HG03039 (cell line): ENCODE data around the gene KRT3.

ENCODE experiments used
- ATAC-seq: cut with Tn5 transposase; IDR thresholded peaks from one replicate; pipeline ENCODE4 v1.9.1; 2021; ENCODE audit warnings: mild to moderate bottlenecking, moderate library complexity; ENCODE audit not compliant: unreplicated experiment

The KRT3 gene

DNA sequence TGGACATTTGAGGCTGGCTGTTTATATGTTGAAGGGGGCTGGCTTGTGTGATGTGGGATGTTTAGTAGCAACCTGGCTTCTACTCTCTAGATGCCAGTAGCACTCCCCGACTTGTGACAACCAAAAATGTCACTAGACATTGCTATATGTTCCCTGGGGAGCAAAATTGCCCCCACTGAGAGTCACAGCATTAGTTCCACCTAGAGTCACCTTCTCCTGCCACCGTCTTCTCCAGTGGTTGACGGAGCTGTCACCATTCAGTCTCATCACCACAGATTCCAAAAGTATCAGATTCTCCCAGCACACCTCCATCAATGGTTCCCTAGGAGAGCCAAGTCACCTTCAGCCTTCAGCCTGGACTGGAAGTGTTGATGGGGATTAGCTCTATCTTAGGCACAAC lies 11.0 kb downstream of the KRT3 start:
- no peak for ATAC-seq

DNA sequence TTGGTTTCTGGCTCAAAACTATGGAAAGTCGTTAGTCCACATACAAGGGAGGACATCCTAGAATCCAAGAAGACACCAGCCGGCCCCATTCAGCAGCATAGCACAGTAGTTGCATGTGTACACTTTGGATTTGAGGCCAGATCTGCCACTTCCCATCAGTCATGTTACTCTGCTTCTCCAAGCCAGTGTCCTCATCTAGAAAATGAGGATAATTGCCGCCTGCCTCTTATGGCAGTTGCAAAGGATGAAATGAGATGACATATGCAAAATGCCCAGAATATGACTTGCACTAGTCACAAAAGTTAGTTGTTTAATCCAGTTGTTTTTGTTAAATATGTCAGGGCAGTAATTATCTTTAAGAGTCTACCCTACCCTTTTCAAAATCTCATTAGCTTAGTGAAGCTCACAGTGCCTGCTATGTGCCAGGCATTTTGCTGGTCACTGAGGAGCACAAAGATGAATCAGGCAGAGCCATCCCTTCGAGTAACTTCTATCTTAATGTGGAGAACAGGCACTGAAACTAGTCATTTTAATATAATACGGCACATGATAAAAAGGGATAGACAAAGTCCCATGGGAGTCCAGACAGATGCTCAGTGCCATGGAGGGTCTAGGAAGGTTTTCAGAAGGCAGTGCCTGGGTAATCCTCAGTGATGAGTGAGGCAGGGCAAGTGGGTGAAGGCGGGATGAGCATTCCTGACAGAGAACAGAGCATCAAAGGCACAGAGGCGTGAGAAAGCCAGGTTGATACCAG lies 12.2 kb downstream of the KRT3 start:
- ATAC-seq, result no peak

DNA sequence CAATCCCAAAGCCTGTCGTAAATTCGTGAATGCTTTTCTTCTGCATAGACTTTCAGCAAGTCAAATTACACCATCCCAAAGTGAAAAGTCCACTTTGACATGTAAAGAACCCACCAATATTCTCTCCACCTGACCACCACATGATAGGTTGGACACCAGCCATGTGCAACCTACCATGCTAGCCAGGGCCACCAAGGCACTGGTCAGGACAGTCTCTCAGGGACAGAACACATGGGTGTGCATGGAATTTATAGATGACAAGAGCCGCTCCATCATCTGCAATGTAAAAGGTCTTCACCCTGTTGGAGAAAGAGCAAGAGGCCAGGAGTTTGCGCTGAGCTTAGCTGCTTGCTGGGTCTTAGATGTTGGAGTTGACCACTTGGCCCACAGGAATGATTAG lies 13.4 kb downstream of the KRT3 start:
- no peak for ATAC-seq

DNA sequence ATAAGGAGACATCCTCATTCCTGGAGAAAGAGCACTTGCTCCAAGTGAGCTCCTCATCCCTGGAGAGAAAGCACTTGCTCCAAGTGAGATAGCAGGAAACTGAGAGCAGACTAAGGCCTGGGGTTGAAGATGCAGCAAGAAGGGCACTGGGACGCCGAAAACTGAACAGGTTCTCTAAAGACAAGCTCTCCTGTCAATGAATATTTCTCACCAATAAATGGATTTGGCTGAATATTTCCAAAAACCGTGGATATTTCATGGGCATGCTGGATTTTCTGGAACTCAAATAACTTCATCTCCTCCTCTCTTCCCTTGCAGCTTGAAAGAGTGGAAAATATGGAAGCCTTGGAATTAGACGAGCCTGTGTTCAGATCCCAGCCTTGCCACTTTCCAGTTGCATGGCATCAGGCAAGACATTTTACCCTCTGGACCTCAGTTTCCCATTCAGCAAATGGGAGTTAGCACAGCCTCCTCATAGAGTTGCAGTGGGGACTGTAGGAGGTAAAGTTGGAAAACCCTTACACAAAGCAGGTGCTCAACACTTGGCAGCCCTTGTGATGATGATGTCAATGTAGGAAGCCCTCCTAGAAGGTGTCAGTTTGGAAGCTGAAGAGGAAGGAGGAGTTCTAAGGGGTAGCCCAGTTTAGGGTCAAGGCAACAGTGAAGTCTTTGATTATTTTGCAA lies 14.4 kb downstream of the KRT3 start:
- no peak for ATAC-seq

DNA sequence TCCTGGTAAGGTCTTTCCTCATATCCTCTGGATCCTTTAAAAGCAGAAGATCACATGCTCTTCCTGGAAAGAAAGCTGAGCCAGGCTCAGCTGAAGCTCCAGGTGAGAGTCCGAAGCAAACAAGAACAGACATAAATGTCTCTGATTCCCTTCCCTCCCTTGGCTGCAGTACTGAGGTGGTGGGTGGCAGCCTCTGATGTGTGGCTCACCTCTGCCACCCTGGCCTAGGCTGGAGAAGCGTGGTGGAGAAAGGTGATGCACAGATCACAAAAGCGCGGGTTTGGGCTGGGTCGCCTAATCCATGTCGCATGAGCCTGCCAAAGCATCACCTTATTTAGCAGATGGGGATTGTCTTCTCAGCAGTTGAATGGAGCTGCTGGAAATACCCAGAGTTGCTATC lies 16.0 kb downstream of the KRT3 start:
- no peak for ATAC-seq

DNA sequence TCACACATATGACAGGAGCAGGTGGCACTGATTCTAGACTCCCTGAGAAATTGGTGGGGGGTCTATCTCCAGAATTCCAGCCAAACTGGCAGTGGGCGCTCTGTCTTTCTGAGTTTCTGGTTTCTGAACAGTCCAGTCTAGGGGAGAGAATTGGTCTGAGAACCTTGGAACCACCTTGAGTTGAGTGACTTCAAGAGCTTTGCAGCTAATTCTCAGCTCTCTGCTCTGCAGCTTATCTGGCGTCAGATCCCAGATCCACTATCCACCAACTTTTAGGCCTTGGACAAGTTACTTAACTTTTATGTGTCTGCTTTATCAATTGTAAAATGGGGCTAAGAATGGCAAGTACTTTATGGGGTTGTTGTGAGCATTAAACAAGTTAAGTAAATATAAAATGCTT lies 17.1 kb downstream of the KRT3 start:
- ATAC-seq, result no peak

DNA sequence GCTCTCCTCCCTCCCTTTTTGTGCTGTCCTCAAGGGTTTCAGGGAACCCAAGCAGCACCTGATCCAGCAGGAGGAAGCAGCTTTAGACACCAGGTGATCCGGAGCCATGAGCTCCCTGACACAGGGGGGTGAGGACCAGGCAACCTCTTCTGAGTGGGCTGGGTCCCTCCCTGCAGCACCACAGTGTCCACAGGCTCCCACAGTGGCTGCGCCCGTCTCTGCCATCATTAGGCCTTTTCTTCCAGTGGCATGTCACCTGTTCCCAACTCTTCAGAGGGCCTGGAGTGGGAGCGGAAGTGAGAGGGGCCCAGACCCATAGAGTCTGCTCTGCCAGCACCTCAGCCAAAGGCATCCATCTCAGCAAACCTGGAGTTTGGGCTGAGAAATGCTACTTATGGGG lies 18.4 kb downstream of the KRT3 start:
- no peak for ATAC-seq

DNA sequence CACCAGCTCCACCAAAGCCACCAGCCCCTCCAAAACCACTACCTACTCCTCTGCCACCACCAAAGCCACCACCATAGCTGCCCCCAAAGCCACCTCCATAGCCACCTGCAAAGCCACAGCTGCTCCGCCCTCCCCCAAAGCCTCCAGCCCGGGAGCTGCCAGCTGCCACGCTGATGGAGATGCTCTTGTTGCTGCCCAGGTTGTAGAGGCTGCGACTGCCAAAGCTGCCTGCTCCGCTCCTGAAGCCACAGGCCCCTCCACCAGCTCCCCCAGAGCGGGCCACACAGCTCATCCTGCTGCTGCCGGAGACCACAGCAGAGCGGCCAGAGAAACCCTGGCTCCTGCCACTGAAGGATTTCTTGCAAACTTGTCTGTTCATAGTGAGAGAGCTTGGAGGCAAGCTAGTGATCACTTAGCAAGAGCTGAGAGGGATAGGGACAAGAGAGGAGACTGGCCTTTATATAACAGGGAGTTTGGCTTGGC lies 19.0 kb downstream of the KRT3 start, which contains the start of gene KRT76:
TSS of gene KRT76 (minus strand) at position 433 of the 483 bp plus-strand sequence. CDS start at position 379, 54 bp downstream.
- no peak for ATAC-seq

DNA sequence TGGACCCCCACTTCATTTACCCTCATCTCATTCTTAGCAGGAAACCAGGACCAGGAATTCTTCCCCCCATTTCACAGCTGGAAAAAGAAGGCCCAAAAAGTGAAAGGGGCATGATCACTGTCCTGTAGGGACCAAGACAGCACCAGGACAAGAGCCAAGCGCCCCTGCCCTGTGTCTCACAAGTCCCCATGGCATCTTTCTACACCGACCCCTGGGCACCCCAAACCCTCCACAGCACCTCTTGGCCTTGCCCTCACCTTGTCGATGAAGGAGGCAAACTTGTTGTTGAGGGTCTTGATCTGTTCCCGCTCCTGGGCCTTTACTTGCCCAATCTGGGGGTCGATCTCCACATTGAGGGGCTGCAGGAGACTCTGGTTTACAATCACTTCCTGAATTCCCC lies 19.5 kb downstream of the KRT3 start:
- ATAC-seq, result no peak

DNA sequence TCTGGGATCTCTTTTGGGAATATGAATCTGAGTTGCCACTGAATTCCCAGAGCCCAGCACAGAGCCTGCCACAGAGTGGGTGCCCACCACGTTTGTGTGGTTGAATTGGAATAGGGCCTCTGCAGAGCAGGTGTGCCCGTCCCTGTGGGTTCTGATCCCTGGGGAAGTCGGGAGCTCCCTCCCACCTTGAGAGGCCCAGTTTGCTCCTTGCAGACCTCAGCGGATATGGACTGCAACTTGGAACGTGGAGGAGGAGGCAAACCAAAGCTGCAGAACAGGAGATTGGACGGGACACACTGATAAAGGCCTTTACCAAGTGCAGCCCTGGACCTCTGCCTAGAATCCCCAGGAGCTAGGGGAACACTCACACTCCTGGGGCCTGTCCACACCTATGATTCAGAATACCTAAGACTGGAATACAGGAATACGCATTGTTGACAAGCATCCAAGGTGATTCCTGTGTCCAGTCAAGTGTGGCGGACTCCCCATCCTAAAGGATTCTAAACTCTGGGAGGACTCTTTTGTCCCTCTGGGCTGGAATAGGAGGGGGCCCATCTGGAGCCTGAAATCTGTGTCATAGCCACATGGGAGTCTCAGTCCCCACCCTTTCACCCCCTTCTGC lies 21.2 kb downstream of the KRT3 start:
- ATAC-seq, result no peak

DNA sequence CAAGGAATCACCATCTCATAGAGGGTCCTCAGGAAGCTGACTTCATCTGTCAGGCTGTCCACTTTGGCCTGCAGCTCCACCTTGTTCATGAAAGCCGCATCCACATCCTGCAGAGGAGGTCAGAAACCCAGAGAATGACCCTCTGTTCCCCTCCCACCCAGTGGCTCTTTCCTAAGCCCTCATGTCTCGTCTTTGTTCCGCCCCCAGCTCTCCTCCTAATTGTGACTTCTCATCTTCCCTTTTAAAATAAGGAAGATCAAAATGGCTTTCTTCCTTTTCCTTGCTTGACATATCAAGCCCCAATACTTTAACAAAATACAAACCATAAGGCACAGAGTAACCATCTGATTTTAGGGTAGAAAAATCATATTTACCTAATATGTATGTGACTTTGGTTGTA lies 23.1 kb downstream of the KRT3 start:
- ATAC-seq, result no peak

DNA sequence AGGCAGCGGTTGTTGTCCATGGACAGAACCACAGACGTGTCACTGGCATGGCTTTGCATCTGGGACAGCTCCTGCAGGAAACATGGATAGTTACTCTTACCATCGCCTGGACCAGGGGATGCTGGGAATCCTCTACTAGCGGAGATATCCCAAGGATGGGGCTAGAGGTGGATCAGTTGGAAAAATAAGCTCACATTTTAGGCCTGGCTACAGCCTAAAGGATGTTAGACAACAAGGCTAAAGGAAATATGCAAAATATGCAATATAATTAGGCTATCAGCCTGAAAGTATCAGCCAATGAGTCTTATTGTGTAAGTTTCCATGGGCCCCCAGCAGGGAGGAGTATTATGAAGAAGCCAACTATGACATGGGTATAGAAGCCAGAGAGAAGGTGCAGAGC lies 23.7 kb downstream of the KRT3 start:
- no peak for ATAC-seq

DNA sequence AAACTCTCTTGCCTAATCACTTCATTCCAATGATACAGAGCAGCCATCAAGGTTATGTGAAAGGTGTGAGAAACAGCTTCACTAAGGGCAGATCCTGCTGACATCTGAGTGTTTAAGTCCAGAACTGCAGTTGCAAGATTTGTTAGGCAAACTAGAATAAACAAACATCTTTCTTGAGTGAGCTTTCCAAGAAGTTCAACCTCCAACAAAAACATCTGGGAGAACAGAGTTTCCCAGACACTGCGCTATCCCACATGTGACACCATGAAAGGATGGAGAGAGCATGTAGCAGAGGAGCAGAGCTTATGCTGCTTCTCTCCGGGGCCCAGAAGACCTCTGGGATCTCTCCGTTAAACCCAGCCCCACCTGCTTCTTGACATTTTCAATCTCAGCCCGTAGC lies 24.4 kb downstream of the KRT3 start:
- ATAC-seq, result no peak

DNA sequence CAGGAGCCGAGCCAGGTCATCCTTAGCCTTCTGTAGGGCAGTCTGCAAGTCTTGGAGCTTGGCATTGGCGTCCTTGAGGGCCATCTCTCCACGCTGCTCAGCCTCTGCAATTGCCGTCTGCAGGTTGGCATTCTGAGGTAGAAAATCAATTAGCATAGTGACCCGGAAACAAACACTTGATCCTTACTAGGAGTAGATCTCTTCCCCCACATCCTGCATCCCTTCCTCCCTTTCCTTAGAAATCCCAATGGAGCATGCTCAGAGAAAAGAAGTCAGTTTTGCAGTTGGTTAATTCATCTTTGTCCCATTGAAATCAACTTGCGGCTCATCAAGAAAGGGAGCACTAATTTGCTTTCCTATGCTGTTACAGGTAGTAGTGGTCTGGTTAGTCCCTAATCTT lies 24.8 kb downstream of the KRT3 start:
- ATAC-seq, result no peak

DNA sequence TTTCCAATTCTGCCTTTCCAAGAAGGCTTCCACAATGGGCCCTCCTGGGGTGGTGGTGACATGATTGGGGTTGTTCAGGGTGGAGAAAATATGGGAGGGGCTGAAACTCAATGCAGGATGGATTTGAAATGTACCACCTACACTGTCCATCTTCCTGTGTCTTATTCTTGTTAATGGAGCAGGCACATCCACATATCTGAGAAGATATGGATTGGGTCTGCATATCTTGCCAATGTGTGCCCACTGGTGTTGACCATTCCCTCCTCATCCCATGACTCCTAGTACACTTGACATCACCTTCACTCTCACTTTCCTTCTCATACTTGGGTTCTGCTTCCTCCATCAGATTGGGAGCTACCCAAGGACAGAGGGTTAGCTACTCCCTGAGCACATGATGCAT lies 26.0 kb downstream of the KRT3 start:
- ATAC-seq, result no peak

DNA sequence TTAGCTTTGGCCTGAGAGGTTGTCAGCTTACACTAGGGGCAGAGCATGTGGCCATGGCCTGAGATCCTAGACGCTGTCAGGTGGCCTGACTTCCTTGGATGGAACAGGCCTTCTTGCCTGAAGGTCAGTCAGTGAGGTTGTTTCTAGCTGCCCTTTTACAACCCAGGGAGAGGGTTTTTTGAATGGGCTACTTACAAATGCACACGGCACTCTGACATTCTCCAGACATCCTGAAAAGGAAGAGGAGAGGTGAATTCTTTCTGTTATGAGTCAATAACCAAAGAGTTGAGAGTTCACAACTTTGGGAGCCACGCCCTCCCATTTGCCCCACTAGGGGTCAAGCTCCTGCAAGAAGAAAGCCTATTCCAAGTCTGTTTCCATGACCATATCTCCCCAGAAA lies 26.6 kb downstream of the KRT3 start:
- no peak for ATAC-seq

DNA sequence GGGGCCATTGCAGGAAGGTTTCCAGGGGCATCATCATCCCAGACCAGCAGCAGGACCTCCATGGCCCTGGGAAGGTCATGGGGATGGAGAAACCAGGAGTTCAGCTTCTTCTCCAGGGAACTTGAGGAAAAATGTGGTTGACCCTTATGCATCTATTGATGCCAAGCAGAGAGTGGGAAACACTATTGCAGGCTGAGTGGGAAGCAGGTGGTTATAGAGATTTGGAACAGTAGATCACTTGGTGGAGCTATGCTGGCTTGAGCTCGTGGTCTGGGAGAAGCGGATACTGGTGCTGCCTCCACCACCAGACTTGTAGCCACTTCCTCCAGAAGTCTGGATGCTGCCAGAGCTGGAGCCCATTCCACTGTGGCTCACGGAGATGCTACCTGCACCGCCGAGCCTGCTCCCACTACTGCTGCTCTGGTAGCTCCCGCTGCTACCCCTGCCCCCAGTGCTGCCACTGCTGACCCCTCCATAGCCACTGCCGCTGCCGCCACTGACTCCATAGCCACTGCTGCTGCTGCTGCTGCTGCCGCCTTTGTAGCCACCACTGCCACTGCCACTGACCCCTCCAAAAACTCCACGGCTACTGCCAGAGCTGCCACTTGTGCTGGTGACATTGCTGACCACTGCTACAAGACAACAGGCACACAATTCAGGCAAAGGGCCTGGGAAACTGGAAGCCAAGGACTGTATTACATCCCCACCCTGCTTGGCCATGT lies 27.3 kb downstream of the KRT3 start:
- no peak for ATAC-seq

DNA sequence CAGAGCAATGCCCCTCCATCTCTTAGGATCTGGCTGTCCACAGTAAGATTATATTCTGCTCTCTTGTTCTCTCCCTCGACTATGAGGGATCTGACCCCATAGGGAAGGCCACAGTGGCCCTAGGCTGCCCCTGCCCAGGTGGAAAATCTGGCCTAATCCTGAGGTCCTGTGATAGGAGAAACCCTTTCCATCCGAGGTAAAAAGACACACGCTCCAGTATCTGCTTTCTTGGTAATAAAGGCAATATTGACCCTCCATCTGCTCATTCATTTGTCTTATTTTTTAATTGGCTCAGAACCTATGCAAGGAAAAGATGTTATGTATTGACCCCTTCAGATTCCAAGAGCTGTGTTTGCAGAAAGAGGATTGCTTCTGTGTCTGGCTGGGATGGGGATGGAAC lies 28.5 kb downstream of the KRT3 start:
- no peak for ATAC-seq

DNA sequence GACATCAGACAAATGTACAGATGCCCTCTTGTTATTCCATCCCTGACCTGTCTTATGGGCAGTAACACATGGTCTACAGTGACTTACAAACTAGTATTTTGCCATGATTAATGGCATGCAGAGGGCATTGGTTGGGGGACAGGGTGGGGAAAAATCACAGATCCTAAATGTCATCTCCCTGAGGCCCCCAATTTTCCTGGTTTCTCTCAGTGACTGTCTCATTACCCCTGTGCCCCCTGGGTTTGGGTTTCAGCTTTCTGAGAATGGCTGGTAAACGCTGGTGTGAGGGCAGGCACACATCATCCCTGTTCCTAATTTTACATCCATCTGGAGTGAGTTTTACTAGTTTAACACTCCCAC lies 28.9 kb downstream of the KRT3 start:
- ATAC-seq, result no peak

DNA sequence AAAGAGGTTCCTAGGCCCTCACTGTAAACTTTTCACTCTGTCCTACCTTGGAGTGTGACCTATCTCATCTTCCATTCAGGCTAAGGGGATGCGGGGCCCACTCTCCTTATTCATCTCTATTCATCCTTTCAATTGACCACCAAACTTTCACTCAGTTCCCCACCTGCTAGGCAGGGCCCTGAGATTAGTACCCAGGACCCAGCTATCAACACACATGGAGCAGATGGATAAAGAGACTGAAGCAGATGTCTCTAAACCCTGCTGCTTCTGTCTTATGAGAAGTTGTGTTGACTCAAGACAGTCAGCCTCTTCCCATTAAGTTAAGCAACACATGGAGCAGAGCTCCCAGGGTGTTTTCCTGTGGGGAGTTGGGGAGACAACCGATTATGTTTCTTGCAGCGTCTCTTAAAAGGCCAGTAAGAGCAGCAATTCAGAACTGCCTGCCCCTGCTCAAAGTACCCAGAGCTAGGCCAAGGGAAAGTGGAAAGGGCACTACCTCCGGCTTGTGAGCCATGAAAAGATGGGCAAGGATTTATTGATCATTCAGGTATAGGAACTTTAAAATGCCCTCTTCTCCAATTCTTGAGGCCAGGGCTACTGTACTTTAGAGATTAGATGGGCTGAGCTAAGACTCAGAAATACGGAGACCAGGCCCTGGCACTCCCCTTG lies 29.4 kb downstream of the KRT3 start:
- ATAC-seq, result no peak

DNA sequence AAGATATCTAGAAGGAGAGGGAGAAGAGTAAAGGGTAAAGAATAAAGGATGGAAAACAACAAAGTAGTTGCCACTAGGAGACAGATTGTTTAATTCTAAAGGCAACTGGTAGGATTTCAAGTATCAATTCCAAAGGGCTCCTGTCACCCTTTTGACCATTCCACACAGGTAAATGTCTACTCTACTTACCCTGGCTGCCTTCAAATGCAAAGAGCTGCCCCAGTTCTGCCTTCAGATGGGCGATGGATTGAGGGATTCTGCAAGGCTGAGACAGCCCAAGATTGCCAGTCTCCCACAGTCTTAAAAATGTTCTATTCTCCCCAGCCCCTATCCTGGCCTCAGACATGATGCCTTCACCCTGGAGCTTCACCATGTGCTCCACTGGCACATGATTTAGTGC lies 30.2 kb downstream of the KRT3 start:
- no peak for ATAC-seq
